ENCODE results near the gene ETFB. TPM values are rescaled to one million over a fixed set of nuclear protein-coding genes. Genes with fewer than 3 reads are reported as not detected.

ETFB gene
- total and polyA plus RNA-seq, 5 donors, result 240 to 452 (median 264) TPM

- no peaks in the 10 kb centered on the region for H3K4me1 ChIP-seq (ENCODE audit: control insufficient read depth, insufficient read depth, low read length)
- intact Hi-C loops (cut with DNase I), result loop anchor here in 1 of 4 donors (10.0 kb wide), 2 partner anchors 58 to 318 kb away; partner anchors contain the start of gene C19orf84
- no peak overlapping the region for H3K4me3 ChIP-seq (ENCODE audit: low read length)
- ATAC-seq, result no peak
- H3K27me3 ChIP-seq (ENCODE audit: control insufficient read depth, insufficient read depth), result no peaks in the 10 kb centered on the region
- H3K27ac ChIP-seq (ENCODE audit: low read length), result no peak overlapping the region
- 95% methylated on average over 13 of the region's 13 CpGs for WGBS
- H3K9me3 ChIP-seq (ENCODE audit: control insufficient read depth, low read length), result no peaks in the 10 kb centered on the region
- peak in 1 of 3 donors; percentile 46 for DNase-seq
These were observed 28.9 kb downstream of the ETFB start for GRCh38 chr19:51337141-51337860.

- Histone ChIP-seq H3K27me3 (ENCODE audit: control insufficient read depth, insufficient read depth) (no peaks in the 10 kb centered on the region), H3K4me3 (ENCODE audit: low read length) (no peak overlapping the region), H3K4me1 (ENCODE audit: control insufficient read depth, insufficient read depth, low read length) (no peaks in the 10 kb centered on the region), H3K9me3 (ENCODE audit: control insufficient read depth, low read length) (no peaks in the 10 kb centered on the region), H3K27ac (ENCODE audit: low read length) (no peak overlapping the region)
- DNase-seq (peak in 1 of 3 donors; percentile 29), ATAC-seq (no peak)
- intact Hi-C loops (cut with DNase I), result loop anchor here in 1 of 4 donors (10.0 kb wide), 2 partner anchors 61 to 321 kb away; partner anchors contain the start of gene C19orf84
- WGBS, result 90% methylated on average over 13 of the region's 13 CpGs
These were observed 32.2 kb downstream of the ETFB start for GRCh38 chr19:51333836-51334460.

DNA sequence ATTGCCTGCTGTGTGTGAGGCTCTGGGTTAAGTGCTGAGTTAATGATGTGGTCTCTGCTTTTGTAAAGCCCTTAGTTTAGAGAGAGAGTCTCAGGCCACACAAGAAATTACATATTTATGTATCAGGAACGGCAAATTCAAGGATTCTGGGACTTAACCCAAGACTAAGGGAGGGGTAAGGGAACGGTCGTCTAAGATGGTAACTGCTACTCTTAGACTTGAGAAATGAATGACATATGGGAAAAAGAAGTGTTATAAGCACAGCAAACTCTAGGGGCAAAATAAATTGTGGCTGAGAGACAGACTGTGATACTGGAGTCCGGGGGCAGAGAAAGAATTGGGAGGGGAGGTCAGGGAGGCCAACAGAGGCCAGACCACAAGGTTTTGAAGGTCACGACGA lies 34.5 kb downstream of the ETFB start:
- 91% methylated on average over 6 of the region's 6 CpGs for WGBS
- intact Hi-C loops (cut with DNase I), result loop anchor here in 1 of 4 donors (10.0 kb wide), 2 partner anchors 63 to 323 kb away; partner anchors contain the start of gene C19orf84

DNA sequence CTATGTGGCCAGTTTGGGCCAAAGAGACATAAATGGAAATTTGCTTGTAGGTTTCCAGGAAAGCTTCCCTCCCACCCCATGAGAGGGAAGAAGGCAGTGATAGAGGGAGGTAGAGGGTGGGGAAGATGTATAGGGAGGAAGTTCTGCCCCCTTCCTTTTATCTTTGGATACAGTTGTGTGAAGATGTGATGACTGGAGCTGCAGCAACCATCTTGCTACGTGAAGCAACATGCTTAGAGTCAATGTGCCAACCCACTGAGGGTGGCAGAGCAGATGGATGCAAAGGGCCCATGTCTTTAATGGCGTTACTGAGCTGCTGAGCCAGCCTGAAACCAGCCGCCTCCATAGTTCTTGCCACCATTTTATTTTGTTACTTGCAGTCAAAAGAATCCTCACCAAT lies 35.0 kb downstream of the ETFB start:
- no peak overlapping the region for H3K27ac ChIP-seq (ENCODE audit: low read length)
- 74% methylated on average over 3 of the region's 3 CpGs for WGBS
- DNase-seq (no peak), ATAC-seq (no peak)
- H3K4me1 ChIP-seq (ENCODE audit: control insufficient read depth, insufficient read depth, low read length), result no peaks in the 10 kb centered on the region
- H3K27me3 ChIP-seq (ENCODE audit: control insufficient read depth, insufficient read depth), result no peaks in the 10 kb centered on the region
- H3K4me3 ChIP-seq (ENCODE audit: low read length), result no peak overlapping the region
- intact Hi-C loops (cut with DNase I), result loop anchor here in 1 of 4 donors (10.0 kb wide), 2 partner anchors 64 to 324 kb away; partner anchors contain the start of gene C19orf84
- H3K9me3 ChIP-seq (ENCODE audit: control insufficient read depth, low read length), result no peaks in the 10 kb centered on the region

More for the DNA sequence above, 34.5 kb downstream of the ETFB start:
- H3K4me3 ChIP-seq (ENCODE audit: low read length), result no peak overlapping the region
- H3K9me3 ChIP-seq (ENCODE audit: control insufficient read depth, low read length), result no peaks in the 10 kb centered on the region
- DNase-seq, result no peak
- H3K4me1 ChIP-seq (ENCODE audit: control insufficient read depth, insufficient read depth, low read length), result no peaks in the 10 kb centered on the region
- H3K27ac ChIP-seq (ENCODE audit: low read length), result no peak overlapping the region
- no peak for ATAC-seq
- H3K27me3 ChIP-seq (ENCODE audit: control insufficient read depth, insufficient read depth), result no peaks in the 10 kb centered on the region

- no peaks in the 10 kb centered on the region for H3K27me3 ChIP-seq (ENCODE audit: control insufficient read depth, insufficient read depth)
These were observed 35.8 kb downstream of the ETFB start for GRCh38 chr19:51330366-51330765.

GRCh38 chr19:51329411-51329810 lies 36.8 kb downstream of the ETFB start:
- H3K9me3 ChIP-seq (ENCODE audit: control insufficient read depth, low read length), result no peaks in the 10 kb centered on the region
- ATAC-seq (no peak), DNase-seq (peak in 1 of 3 donors; percentile 30)
- no peak overlapping the region for H3K4me3 ChIP-seq (ENCODE audit: low read length)
- H3K4me1 ChIP-seq (ENCODE audit: control insufficient read depth, insufficient read depth, low read length), result no peaks in the 10 kb centered on the region
- intact Hi-C loops (cut with DNase I), result no loop called here
- WGBS, result 91% methylated on average over 5 of the region's 5 CpGs
- H3K27me3 ChIP-seq (ENCODE audit: control insufficient read depth, insufficient read depth), result no peaks in the 10 kb centered on the region
- no peak overlapping the region for H3K27ac ChIP-seq (ENCODE audit: low read length)

More at GRCh38 chr19:51330366-51330765, 35.8 kb downstream of the ETFB start:
- H3K27ac ChIP-seq (ENCODE audit: low read length), result no peak overlapping the region
- ATAC-seq (no peak), DNase-seq (no peak)
- H3K4me1 ChIP-seq (ENCODE audit: control insufficient read depth, insufficient read depth, low read length), result no peaks in the 10 kb centered on the region
- H3K9me3 ChIP-seq (ENCODE audit: control insufficient read depth, low read length), result no peaks in the 10 kb centered on the region
- no peak overlapping the region for H3K4me3 ChIP-seq (ENCODE audit: low read length)
- 95% methylated on average over 4 of the region's 4 CpGs for WGBS
- intact Hi-C loops (cut with DNase I), result loop anchor here in 1 of 4 donors (10.0 kb wide), 2 partner anchors 64 to 324 kb away; partner anchors contain the start of gene C19orf84

DNA sequence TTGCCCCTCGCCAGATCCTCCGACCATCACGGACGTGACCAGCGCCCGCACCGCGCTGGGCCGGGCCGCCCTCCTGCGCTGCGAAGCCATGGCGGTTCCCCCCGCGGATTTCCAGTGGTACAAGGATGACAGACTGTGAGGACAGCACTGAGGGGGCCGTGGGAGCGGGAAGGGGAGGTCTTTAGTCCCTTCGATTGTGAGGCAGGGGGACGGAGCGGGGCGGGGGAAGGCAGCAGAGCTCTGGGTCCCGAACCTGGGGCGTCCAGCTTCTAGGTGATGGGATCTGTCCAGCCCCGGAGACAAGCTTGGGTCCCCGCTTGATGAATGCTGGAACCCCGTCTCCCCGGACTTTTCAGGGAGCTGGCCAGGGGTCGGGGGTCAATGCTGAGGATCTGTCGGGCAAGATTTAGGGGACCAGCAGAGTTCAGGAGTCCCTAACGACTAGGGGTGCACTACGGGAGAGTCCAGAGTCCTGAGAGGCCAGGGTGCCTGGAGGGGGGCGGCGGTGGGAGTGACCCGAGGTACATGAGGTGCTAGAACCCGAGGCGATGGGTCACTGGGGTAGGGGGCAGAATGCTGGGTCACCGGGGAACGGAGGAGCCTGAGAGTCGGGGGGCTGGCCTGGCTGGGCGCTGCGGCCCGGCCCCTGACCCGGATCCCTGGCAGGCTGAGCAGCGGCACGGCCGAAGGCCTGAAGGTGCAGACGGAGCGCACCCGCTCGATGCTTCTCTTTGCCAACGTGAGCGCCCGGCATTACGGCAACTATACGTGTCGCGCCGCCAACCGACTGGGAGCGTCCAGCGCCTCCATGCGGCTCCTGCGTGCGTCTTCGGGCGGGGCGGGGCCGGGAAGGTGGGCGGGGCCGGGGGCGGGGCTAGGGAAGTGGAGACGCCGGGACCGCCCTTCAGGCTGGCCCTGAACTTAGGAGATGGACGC lies 38.9 kb downstream of the ETFB start:
- peak overlapping the region; percentile 10 for H3K4me3 ChIP-seq (ENCODE audit: low read length)
- DNase-seq (peak; percentile 64 to 80 (median 78)), ATAC-seq (peak; percentile 52 to 84)
- no peaks in the 10 kb centered on the region for H3K4me1 ChIP-seq (ENCODE audit: control insufficient read depth, insufficient read depth, low read length)
- no peak overlapping the region for H3K27ac ChIP-seq (ENCODE audit: low read length)
- H3K9me3 ChIP-seq (ENCODE audit: control insufficient read depth, low read length), result no peaks in the 10 kb centered on the region
- WGBS, result 3% methylated on average over 75 of the region's 75 CpGs
- intact Hi-C loops (cut with DNase I), result no loop called here
- no peaks in the 10 kb centered on the region for H3K27me3 ChIP-seq (ENCODE audit: control insufficient read depth, insufficient read depth)

GRCh38 chr19:51326216-51327065 lies 39.7 kb downstream of the ETFB start:
- H3K4me3 ChIP-seq (ENCODE audit: low read length), result no peak overlapping the region
- H3K27ac ChIP-seq (ENCODE audit: low read length), result no peak overlapping the region
- DNase-seq (peak in 1 of 3 donors; percentile 40), ATAC-seq (no peak)
- WGBS, result 16% methylated on average over 36 of the region's 36 CpGs
- no peaks in the 10 kb centered on the region for H3K4me1 ChIP-seq (ENCODE audit: control insufficient read depth, insufficient read depth, low read length)
- intact Hi-C loops (cut with DNase I), result no loop called here
- H3K9me3 ChIP-seq (ENCODE audit: control insufficient read depth, low read length), result no peaks in the 10 kb centered on the region
- no peaks in the 10 kb centered on the region for H3K27me3 ChIP-seq (ENCODE audit: control insufficient read depth, insufficient read depth)

DNA sequence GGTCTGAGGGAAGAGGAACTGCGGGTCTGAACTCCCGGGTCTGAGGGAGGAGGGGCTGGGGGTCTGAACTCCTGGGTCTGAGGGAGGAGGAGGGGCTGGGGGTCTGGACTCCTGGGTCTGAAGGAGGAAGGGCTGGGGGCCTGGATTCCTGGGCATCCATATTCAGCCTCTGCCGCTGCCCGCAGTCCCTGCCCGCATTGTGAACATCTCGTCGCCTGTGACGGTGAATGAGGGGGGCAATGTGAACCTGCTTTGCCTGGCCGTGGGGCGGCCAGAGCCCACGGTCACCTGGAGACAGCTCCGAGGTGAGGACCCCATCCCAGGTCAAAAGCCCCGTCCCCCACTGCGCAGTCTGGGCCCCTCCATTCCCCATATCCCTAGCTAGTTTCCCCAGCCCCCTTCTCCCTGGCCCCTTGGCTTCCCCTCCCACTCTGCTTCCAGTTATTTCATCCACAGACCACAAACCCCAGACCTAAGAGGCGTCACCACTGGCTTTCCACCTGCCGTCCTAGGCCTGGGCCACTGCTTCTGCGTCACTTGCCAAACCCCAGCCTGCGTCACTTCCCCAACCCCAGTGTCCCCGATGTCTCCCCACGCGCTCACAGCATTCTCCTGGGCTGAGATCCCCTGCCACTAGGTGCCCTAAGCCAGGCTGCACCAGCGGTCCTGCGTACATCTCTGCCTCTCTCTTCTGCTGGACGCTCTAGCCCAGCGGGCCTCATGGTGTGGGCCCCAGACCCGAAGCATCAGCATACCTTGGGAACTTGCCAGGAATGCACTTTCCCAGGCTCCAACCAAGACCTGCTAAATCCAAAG lies 40.8 kb downstream of the ETFB start:
- Histone ChIP-seq H3K27ac (ENCODE audit: low read length) (no peak overlapping the region), H3K4me1 (ENCODE audit: control insufficient read depth, insufficient read depth, low read length) (no peaks in the 10 kb centered on the region), H3K4me3 (ENCODE audit: low read length) (no peak overlapping the region), H3K27me3 (ENCODE audit: control insufficient read depth, insufficient read depth) (no peaks in the 10 kb centered on the region), H3K9me3 (ENCODE audit: control insufficient read depth, low read length) (no peaks in the 10 kb centered on the region)
- no peak for DNase-seq
- 72% methylated on average over 26 of the region's 26 CpGs for WGBS
- ATAC-seq, result no peak
- intact Hi-C loops (cut with DNase I), result no loop called here

Data from right cardiac atrium (tissue), 5 donors.